Measurements from ENCODE around the gene NLRP7. TPM values are rescaled to one million over a fixed set of nuclear protein-coding genes. Genes with fewer than 3 reads are reported as not detected.
"Not testable (repeated sequence)": the region's sequence is repeated elsewhere in the genome, so short reads cannot be mapped to it uniquely, and the experiment has no call there.

Gene NLRP7
- total RNA-seq, 1 experiment from 2014 or later = not detected

DNA sequence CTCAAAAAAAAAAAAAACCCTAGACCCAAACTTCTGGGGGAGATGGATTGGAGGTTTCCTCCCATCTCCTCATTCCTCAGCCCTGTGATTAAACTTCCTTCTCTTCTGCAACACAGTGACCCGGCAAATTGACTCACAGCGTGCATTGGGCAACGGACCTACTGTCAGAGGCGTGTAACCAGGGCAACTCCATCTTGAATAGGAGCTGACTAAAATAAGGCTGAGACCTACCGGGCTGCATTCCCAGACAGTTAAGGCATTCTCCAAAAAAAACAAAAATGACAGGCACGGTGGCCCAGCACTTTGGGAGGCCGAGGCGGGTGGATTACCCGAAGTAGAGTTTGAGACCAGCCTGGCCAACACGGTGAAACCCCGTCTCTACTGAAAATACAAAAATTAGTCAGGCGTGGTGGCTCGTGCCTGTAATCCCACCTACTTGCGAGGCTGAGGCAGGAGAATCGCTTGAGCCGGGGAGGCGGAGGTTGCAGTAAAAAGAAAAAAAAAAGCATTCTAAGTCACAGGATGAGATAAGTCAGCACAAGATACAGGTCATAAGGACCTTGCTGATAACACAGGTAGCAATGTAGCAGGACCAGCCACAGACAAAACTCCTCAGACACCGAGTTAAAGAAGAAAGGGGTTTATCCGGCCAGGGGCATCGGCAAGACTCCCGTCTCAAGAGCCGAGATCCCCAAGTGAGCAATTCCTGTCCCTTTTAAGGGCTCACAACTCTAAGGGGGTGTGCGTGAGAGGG lies 5.4 kb upstream of the NLRP7 start:
- CTCF ChIA-PET = no interaction called here
- no peak overlapping the region for H3K4me2 ChIP-seq (ENCODE audit: low read length)

DNA sequence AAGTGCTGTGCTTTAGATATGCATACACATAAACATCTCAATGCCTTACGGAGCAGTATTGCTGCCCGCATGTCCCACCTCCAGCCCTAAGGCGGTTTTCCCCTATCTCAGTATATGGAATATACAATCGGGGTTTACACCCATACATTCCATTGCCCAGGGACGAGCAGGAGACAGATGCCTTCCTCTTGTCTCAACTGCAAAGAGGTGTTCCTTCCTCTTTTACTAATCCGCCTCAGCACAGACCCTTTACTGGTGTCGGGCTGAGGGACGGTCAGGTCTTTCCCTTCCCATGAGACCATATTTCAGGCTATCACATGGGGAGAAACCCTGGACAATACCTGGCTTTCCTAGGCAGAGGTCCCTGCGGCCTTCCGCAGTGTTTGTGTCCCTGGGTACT lies 3.2 kb upstream of the NLRP7 start:
- POLR2A ChIA-PET (ENCODE audit: unreplicated experiment); intact Hi-C loops (cut with micrococcal nuclease); H3K9ac ChIP-seq (ENCODE audit: low read length); ATAC-seq; H3F3A ChIP-seq (ENCODE audit: low read length, unreplicated experiment); H3K36me3 ChIP-seq (ENCODE audit: low read depth, low read length); H3K4me2 ChIP-seq (ENCODE audit: low read length); H2AFZ ChIP-seq (ENCODE audit: low read length); CTCF ChIA-PET; H3K4me1 ChIP-seq (ENCODE audit: insufficient read depth, low read length); H4K20me1 ChIP-seq (ENCODE audit: low read length); H3K9me2 ChIP-seq (replicated peaks; ENCODE audit: low read length); BruUV-seq (replicated peaks); H3K4me3 ChIP-seq (ENCODE audit: low read length); DNase-seq; H3K27ac ChIP-seq (ENCODE audit: low read length); H3K9me3 ChIP-seq (ENCODE audit: low read length); H3K79me2 ChIP-seq (ENCODE audit: low read length): not testable (repeated sequence)
- H3K27me3 ChIP-seq (ENCODE audit: low read length) = peaks cover 11% of the 10 kb centered on the region

More for the DNA sequence above, 5.4 kb upstream of the NLRP7 start:
- Histone ChIP-seq H3K4me1 (ENCODE audit: insufficient read depth, low read length) (no peaks in the 10 kb centered on the region), H3K9me3 (ENCODE audit: low read length) (no peaks in the 10 kb centered on the region), H3K36me3 (ENCODE audit: low read depth, low read length) (no peaks in the 10 kb centered on the region), H3K27ac (ENCODE audit: low read length) (no peak overlapping the region), H2AFZ (ENCODE audit: low read length) (no peak overlapping the region), H3K79me2 (ENCODE audit: low read length) (no peaks in the 10 kb centered on the region), H3K4me3 (ENCODE audit: low read length) (no peak overlapping the region), H3F3A (ENCODE audit: low read length, unreplicated experiment) (no peaks in the 10 kb centered on the region), H3K9me2 (replicated peaks; ENCODE audit: low read length) (no peaks in the 10 kb centered on the region), H4K20me1 (ENCODE audit: low read length) (no peaks in the 10 kb centered on the region), H3K9ac (ENCODE audit: low read length) (no peak overlapping the region), H3K27me3 (ENCODE audit: low read length) (peaks cover 23% of the 10 kb centered on the region)
- BruUV-seq (replicated peaks) = no TSS peak
- POLR2A ChIA-PET (ENCODE audit: unreplicated experiment) = no interaction called here
- ATAC-seq = no peak
- DNase-seq = peak; percentile 49
- intact Hi-C loops (cut with micrococcal nuclease) = no loop called here
- TF ChIP-seq, protein P1, sequence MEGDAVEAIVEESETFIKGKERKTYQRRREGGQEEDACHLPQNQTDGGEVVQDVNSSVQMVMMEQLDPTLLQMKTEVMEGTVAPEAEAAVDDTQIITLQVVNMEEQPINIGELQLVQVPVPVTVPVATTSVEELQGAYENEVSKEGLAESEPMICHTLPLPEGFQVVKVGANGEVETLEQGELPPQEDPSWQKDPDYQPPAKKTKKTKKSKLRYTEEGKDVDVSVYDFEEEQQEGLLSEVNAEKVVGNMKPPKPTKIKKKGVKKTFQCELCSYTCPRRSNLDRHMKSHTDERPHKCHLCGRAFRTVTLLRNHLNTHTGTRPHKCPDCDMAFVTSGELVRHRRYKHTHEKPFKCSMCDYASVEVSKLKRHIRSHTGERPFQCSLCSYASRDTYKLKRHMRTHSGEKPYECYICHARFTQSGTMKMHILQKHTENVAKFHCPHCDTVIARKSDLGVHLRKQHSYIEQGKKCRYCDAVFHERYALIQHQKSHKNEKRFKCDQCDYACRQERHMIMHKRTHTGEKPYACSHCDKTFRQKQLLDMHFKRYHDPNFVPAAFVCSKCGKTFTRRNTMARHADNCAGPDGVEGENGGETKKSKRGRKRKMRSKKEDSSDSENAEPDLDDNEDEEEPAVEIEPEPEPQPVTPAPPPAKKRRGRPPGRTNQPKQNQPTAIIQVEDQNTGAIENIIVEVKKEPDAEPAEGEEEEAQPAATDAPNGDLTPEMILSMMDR (conservative IDR thresholded peaks at IDR 0.05; ENCODE audit: low read depth, low read length) = no peak
- TF ChIP-seq EZH2 (IDR thresholded peaks at IDR 0.05; ENCODE audit: low read length, unreplicated experiment) (no peak), EZH2phosphoT487 (IDR thresholded peaks at IDR 0.05; ENCODE audit: borderline replicate concordance, low read length) (no peak)

DNA sequence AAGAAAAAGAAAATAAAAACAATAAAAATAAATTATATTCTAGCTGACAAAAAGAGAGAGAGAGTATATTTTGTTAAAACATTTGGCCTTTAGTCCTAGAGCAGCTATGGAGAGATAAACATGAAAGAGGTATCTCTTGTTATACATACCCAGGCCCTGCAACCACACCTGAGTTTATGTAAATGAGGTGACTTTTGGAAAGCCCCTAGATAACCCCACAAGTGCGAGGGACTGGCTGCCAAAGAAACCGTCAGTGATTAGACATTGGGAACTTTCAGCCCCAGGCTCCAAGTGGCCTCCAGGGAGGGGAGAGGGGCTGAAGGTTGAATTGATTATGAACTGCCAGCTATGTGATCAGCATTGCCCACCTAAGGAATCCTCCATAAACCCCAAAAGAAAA lies 2.1 kb upstream of the NLRP7 start:
- H3K9ac ChIP-seq (ENCODE audit: low read length) = no peak overlapping the region
- H3K4me1 ChIP-seq (ENCODE audit: insufficient read depth, low read length) = no peaks in the 10 kb centered on the region
- no TSS peak for BruUV-seq (replicated peaks)
- POLR2A ChIA-PET (ENCODE audit: unreplicated experiment) = no interaction called here
- no peak overlapping the region for H2AFZ ChIP-seq (ENCODE audit: low read length)
- H3K36me3 ChIP-seq (ENCODE audit: low read depth, low read length) = no peaks in the 10 kb centered on the region
- H3K27me3 ChIP-seq (ENCODE audit: low read length) = peaks cover 12% of the 10 kb centered on the region
- no peak overlapping the region for H3K4me3 ChIP-seq (ENCODE audit: low read length)
- H3K9me2 ChIP-seq (replicated peaks; ENCODE audit: low read length) = no peaks in the 10 kb centered on the region
- intact Hi-C loops (cut with micrococcal nuclease) = no loop called here
- H3K27ac ChIP-seq (ENCODE audit: low read length) = no peak overlapping the region
- ATAC-seq (no peak), DNase-seq (no peak)
- no peaks in the 10 kb centered on the region for H3K79me2 ChIP-seq (ENCODE audit: low read length)
- H4K20me1 ChIP-seq (ENCODE audit: low read length) = no peaks in the 10 kb centered on the region
- TF ChIP-seq, protein P1 (conservative IDR thresholded peaks at IDR 0.05; ENCODE audit: low read depth, low read length) = no peak
- TF ChIP-seq EZH2phosphoT487 (IDR thresholded peaks at IDR 0.05; ENCODE audit: borderline replicate concordance, low read length) (no peak), EZH2 (IDR thresholded peaks at IDR 0.05; ENCODE audit: low read length, unreplicated experiment) (no peak)
- H3F3A ChIP-seq (ENCODE audit: low read length, unreplicated experiment) = no peaks in the 10 kb centered on the region
- H3K9me3 ChIP-seq (ENCODE audit: low read length) = no peaks in the 10 kb centered on the region
- CTCF ChIA-PET = no interaction called here
- no peak overlapping the region for H3K4me2 ChIP-seq (ENCODE audit: low read length)

DNA sequence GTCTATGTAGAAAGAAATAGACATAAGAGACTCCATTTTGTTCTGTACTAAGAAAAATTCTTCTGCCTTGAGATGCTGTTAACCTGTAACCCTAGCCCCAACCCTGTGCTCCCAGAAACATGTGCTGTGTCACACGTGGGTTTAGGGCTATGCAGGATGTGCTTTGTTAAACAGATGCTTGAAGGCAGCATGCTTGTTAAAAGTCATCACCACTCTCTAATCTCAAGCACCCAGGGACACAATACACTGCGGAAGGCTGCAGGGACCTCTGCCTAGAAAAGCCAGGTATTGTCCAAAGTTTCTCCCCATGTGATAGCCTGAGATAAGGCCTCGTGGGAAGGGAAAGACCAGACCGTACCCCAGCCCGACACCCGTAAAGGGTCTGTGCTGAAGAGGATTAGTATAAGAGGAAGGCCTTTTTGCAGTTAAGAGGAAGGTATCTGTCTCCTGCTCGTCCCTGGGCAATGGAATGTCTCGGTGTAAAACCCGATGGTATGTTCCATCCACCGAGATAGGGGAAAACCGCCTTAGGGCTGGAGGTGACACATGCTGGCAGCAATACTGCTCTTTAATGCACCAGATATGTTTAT lies 3.5 kb downstream of the NLRP7 start:
- H3K4me1 ChIP-seq (ENCODE audit: insufficient read depth, low read length); ATAC-seq; H3F3A ChIP-seq (ENCODE audit: low read length, unreplicated experiment); H3K9me3 ChIP-seq (ENCODE audit: low read length); H3K4me3 ChIP-seq (ENCODE audit: low read length); intact Hi-C loops (cut with micrococcal nuclease); H3K9me2 ChIP-seq (replicated peaks; ENCODE audit: low read length); CTCF ChIA-PET; H3K27ac ChIP-seq (ENCODE audit: low read length); H3K79me2 ChIP-seq (ENCODE audit: low read length); POLR2A ChIA-PET (ENCODE audit: unreplicated experiment); H3K4me2 ChIP-seq (ENCODE audit: low read length); H2AFZ ChIP-seq (ENCODE audit: low read length); H3K9ac ChIP-seq (ENCODE audit: low read length); BruUV-seq (replicated peaks); H3K36me3 ChIP-seq (ENCODE audit: low read depth, low read length); H4K20me1 ChIP-seq (ENCODE audit: low read length): not testable (repeated sequence)
- peak; percentile 55 for DNase-seq
- peaks cover 40% of the 10 kb centered on the region for H3K27me3 ChIP-seq (ENCODE audit: low read length)

DNA sequence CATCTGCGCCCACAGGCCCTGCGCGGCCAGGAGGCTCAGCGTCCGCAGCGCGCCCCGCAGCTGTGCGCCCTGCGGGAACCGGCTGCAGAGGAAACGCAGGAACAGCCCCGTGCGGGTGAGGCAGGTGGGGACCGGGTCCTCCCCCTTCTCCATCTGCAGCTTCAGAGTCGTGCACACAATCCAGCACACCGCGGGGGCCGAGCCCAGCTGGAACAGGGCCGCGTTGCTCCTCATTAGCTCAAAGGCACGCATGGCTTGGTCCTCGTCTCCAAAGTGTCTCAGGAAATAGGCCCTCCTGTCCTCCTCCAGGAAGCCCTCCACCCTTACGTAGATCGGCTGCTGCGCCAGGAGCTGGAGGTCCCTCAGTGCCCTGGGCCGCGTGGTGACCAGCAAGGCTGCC lies 7.8 kb downstream of the NLRP7 start:
- H3K4me3 ChIP-seq (ENCODE audit: low read length); H4K20me1 ChIP-seq (ENCODE audit: low read length); H3F3A ChIP-seq (ENCODE audit: low read length, unreplicated experiment); H3K9ac ChIP-seq (ENCODE audit: low read length); H3K27ac ChIP-seq (ENCODE audit: low read length); H3K9me3 ChIP-seq (ENCODE audit: low read length); H3K36me3 ChIP-seq (ENCODE audit: low read depth, low read length); H3K4me1 ChIP-seq (ENCODE audit: insufficient read depth, low read length); CTCF ChIA-PET; H2AFZ ChIP-seq (ENCODE audit: low read length); H3K4me2 ChIP-seq (ENCODE audit: low read length); ATAC-seq; H3K79me2 ChIP-seq (ENCODE audit: low read length); DNase-seq; intact Hi-C loops (cut with micrococcal nuclease); POLR2A ChIA-PET (ENCODE audit: unreplicated experiment); H3K9me2 ChIP-seq (replicated peaks; ENCODE audit: low read length); BruUV-seq (replicated peaks): not testable (repeated sequence)
- H3K27me3 ChIP-seq (ENCODE audit: low read length) = peaks cover 73% of the 10 kb centered on the region

Measured in PC-3 (cell line).